HG02642 (cell line): ENCODE measurements around the gene SPINK8.
"Not testable (repeated sequence)": the region's sequence is repeated elsewhere in the genome, so short reads cannot be mapped to it uniquely, and the experiment has no call there.

ENCODE experiments used
- ATAC-seq: cut with Tn5 transposase; IDR thresholded peaks from one replicate; pipeline ENCODE4 v1.9.1; 2021; ENCODE audit warnings: mild to moderate bottlenecking; ENCODE audit not compliant: unreplicated experiment, poor library complexity

The SPINK8 gene

GRCh38 chr3:48285132-48285531 is 48.3 kb downstream of the SPINK8 start:
- ATAC-seq: no peak

DNA sequence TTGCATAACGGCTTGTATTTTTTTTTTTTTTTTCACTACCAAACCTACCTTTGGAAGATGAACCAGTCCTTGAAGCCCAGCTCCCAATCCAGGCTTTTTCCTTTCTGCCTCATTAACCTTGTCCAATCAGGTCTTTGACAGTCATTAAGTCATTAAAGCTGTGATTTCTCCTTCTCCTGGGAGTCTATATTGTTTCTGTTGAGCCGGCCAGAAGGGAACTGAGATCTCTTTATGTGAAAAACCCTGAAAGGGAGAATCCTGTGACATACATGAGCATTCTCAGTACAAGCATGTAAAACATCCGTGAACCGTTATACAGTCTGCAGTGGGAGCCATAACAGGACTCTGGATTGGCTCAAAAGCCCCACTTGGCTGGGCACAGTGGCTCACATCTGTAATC is 52.6 kb downstream of the SPINK8 start:
- no peak for ATAC-seq

- ATAC-seq: no peak
Observed at GRCh38 chr3:48278884-48279559, 54.4 kb downstream of the SPINK8 start.

GRCh38 chr3:48276911-48277641 is 56.4 kb downstream of the SPINK8 start:
- no peak for ATAC-seq

DNA sequence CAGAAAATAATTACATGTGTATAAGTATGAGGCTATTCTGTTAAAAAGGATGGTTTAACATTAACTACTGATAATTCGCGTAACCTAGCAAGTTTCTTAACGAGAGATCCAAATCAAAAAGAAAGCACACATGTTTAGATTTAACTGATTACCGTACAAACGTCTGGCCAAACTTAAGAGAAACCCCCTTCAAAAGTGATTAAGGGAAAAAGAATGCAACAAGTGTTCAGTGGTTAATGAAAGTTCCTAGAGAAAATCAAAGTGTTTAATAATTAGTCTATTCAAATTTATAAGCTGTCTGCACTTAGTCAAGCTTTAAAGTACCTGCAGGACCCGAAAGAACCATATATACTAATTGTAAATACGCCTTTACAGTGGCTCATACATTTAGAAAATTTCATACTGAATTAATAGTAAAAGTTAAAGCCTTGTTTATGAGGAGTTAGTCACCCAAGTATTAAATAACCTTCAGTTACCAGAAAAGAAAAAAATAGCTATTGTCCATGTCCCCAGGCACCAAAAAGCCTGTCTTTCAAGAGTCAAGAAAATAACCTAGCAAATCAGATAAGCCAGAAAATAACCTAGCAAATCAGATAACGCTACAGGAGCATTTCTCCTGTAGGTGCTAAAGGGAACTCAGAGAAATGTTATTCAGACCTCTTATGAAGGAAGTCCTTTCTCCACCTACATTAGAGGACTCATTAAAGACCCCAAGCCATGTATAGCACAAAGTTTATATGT is 58.0 kb downstream of the SPINK8 start:
- ATAC-seq: no peak

GRCh38 chr3:48274452-48274851 is 59.0 kb downstream of the SPINK8 start:
- ATAC-seq: no peak

DNA sequence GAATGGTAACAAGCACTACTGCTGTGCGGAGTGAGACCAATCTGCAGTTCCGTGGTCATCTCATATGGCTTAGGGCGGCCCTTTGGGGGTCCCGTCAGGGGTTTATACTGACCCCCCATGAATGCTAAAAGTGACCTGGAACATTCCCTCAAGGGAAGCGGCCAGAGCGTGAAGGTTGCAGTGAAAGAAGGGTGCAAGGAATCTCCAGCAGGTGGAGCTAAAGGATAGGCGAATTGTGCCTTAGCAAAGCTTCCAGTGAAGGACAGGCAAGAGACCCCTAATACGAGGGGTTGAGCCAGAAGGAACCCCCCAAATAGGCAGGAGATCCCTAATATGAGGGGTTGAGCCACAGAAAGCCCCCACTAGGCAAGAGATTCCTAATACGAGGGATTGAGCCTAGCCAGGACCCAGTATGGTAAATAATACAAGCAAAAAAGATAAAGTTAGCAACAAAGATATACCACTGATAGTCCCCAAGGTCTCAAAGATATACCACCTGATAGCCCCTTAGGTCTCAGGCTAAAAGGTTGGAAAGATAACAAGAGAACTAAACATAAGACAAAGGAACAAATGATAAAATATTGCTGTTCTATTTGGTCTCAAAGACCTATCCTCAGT is 59.8 kb downstream of the SPINK8 start:
- no peak for ATAC-seq

- no peak for ATAC-seq
Observed at GRCh38 chr3:48271763-48272498, 61.5 kb downstream of the SPINK8 start.

DNA sequence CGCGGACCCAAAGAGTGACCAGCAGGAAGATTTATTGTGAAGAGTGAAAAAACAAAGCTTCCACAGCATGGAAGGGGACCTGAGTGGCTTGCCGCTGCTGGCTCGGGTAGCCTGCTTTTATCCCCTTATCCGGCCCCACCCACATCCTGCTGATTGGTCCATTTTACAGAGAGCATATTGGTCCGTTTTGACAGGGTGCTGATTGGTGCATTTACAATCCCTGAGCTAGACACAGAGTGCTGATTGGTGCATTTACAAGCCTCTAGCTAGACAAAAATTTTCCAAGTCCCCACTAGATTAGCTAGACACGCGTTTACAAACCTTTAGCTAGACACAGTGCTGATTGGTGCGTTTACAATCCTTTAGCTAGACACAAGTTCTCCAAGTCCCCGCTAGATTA is 62.2 kb downstream of the SPINK8 start:
- not testable (repeated sequence) for ATAC-seq

- ATAC-seq: no peak
Observed at GRCh38 chr3:48270306-48270705, 63.2 kb downstream of the SPINK8 start.

DNA sequence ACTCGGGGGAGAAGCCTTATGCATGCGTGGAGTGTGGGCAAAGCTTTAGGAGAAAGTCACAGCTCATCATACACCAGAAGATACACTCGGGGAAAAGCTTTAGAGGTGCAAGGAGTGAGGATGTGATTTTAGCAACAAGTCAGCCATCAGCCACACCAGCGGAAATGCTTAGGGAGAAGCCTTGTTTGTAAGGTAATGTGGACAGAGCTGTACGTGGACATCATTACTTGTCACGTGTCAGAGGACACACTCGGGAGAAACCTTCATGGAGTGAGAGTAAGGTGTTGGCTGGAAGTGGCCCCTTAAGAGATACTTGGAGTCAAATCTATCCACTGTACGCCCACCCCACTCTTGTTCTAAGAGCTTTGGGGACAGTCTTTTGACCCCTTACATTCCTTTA is 63.9 kb downstream of the SPINK8 start:
- ATAC-seq: no peak

GRCh38 chr3:48268936-48269561 is 64.4 kb downstream of the SPINK8 start:
- ATAC-seq: no peak

DNA sequence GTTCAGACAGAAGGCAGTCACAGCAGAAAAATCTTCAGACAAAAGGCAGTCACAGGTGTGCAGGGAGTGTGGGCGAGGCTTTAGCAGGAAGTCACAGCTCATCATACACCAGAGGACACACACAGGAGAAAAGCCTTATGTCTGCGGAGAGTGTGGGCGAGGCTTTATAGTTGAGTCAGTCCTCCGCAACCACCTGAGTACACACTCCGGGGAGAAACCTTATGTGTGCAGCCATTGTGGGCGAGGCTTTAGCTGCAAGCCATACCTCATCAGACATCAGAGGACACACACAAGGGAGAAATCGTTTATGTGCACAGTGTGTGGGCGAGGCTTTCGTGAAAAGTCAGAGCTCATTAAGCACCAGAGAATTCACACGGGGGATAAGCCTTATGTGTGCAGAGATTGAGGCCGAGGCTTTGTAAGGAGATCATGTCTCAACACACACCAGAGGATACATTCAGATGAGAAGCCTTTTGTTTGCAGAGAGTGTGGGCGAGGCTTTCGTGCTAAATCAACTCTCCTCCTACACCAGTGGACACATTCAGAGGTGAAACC is 65.0 kb downstream of the SPINK8 start:
- no peak for ATAC-seq

DNA sequence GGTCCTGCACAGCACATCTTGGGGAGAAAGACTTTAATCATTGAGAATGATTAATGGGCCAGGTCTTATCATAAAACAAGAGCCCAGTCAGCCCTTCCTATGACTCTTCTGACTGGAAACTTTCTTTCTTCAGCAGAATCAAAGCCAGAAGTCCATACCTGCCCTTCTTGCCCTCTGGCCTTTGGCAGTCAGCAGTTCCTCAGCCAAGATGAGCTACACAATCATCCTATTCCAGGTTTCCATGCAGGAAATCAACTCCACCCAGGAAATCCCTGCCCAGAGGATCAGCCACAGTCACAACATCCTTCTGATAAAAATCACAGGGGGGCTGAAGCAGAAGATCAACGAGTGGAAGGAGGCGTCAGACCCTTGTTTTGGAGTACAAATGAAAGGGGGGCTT is 65.7 kb downstream of the SPINK8 start:
- ATAC-seq: no peak

- no peak for ATAC-seq
Observed at GRCh38 chr3:48258530-48258929, 74.9 kb downstream of the SPINK8 start.
